Muscle of back (tissue), 11 donors: Measurements from ENCODE around the gene APC2. TPM values are rescaled to one million over a fixed set of nuclear protein-coding genes. Genes with fewer than 3 reads are reported as not detected.
"Not testable (repeated sequence)": the region's sequence is repeated elsewhere in the genome, so short reads cannot be mapped to it uniquely, and the experiment has no call there.

Source experiments
- DNase-seq, 3 donors: peaks; one replicate each; pipeline versions ENCODE4 v3.0.0 to v3.0.0-alpha.2; 2013
- polyA plus RNA-seq, 10 donors: library from polyadenylated mRNA; unstranded; fragments of 120-200 nt; gene quantifications; one replicate each; pipeline ENCODE4 v1.2.1, GENCODE V29; 2013; ENCODE audit not compliant: insufficient read length in 10 of 10

The APC2 gene
- polyA plus RNA-seq, 10 donors: 0.47 to 1.2 (median 0.82) TPM

GRCh38 chr19:1428738-1429391, 21.1 kb upstream of the APC2 start:
- DNase-seq: no peak

DNA sequence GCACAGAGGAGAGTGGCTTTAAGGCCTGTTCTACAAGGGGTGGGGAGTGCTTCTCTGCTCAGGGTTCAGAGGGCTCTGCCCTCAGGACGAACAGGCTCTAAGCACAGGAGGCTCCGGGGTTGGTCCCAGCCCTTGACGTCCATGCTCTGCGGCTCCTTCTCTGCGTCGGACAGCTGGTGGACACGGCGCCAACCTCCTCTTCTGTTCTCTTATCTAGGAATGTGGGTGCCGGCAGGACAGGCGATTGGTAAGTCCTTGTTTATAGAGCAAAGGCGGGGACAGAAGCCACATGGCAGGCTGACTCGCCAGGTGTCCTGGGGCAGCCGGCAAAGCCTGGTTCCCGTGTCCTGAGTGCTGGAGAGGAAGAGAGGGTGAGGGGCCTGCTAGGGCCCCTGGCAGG, 20.2 kb upstream of the APC2 start:
- DNase-seq: no peak

GRCh38 chr19:1430246-1430645, 19.7 kb upstream of the APC2 start:
- no peak for DNase-seq

DNA sequence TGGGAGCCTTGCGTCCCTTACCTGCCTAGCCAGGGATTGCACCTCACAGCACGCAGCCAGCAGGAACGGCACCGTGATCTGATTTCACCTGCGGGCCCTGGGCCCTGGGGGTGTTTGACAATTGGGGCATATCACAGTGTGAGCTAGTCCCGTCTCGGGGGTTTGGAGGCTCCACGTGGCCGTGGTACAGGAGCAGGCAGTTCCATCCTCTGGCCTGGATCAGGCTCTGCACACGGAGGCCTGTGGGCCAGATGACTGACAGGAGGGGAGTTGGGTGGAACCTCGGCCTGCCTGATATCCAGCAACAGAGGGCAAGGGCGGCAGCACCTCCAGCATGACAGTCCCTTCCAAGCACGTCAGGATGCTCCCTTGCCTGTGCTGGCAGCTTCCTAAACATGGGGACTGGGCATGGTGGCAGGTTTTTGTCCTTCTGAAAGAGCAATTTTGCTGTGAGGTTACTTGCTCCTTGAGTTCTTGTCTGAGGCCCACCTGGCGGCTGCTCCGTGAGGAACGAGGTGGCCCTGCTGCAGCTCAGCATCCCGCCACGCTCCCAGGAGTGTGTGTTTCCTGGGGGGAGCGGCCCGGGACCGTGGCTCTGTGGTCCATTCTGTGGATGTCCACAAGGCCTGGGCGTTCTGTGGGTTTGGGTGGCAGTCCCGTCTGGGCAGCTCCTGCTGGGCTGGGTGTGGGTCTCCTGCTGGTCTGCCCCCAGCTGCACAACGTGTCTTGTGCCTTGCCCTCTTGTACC, 18.0 kb upstream of the APC2 start:
- no peak for DNase-seq

DNA sequence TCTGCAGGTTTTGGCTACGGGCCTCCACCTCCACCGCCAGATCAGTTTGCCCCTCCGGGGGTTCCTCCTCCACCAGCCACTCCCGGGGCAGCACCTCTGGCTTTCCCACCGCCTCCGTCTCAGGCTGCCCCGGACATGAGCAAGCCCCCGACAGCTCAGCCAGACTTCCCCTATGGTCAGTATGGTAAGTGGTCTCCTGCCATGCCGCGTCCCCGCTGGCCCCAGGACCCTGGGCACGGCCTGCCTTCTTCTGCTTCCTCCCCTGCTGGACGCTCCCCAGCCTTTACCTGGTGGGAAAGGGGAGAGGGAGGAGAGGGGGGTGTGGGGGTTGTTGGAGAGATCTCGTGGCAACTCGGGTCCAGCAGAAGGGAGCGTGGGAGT, 17.4 kb upstream of the APC2 start:
- no peak for DNase-seq

DNA sequence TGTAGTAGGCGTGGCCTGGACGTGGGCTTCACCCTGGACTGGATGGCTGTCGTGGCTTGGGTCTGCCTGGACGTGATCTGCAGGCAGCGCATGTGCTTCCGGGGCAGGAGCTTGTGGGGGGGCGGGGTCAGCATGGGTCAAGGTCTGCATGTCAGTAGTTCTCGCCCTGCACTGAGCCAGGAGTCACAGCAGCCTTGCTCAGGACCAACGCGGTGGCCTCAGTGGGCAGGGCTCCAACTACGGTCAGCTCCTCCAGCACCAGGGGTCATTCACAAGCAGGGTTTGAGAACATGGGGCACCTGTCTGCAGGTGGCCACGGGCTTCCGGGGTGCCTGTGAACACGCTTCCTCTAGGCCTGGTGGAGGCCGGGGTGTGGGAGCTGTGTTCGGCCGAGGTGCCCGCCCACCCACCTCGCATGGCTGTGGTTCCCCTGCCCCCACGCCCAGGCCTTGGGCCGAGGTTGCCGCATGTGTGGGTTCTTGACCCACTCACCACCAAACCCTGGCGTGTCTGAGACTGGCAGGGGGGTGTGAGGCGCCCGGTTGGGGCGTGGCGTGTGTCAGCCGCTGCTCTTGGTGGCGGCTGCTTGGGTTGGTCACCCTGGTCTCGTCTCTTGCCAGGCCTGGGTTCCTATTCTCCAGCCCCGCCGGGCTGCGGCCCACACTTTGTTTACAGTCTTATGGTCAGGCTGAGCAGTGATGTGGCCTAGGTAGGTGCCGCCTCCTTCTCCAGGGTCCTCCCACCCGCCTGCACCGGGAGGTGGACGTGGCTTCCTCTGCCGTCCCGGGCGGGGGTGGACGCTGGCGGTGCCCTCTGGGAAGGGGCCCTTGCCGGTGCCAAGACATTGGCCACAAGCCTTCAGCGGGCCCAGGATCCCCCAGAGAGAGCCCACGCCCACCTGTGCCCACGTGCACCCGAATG, 16.5 kb upstream of the APC2 start:
- DNase-seq: no peak

DNA sequence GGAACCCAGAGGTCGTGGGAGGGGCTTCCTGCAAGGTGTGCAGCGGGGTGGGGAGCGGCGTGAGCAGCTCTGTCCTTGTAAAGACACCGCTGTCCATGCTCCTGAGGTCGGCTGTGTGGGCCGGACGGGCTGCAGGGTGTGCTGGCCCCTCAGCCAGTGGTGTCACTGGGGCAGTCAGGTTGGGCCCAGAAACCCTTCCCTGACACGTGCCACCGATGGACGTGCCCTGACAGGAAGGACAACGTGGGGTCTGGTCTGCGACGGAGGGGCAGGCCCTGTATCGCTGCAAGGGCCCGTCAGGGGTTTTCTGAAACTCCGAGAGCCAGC, 15.9 kb upstream of the APC2 start:
- DNase-seq: no peak

DNA sequence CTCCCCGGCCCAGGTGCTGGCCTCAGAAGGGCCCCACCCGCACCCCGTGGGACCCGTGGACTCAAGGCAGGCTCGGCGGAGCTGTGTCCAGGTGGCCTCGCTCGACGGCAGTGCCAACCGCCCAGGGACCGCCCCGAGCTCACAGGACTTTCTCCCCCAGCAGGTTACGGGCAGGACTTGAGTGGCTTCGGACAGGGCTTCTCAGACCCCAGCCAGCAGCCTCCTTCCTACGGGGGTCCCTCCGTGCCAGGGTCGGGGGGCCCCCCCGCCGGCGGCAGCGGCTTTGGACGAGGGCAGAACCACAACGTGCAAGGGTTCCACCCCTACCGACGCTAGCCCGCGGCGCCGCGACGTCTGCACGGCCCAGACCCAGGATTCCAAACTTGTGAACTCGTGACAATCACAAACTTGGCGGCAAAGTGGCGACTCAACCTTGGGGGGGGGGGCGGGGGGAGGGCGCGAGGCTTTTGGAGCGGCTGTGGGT, 15.3 kb upstream of the APC2 start:
- DNase-seq: no peak

- DNase-seq: no peak
These were observed 14.4 kb upstream of the APC2 start for GRCh38 chr19:1435378-1435989.

GRCh38 chr19:1437609-1438008, 12.3 kb upstream of the APC2 start:
- no peak for DNase-seq

DNA sequence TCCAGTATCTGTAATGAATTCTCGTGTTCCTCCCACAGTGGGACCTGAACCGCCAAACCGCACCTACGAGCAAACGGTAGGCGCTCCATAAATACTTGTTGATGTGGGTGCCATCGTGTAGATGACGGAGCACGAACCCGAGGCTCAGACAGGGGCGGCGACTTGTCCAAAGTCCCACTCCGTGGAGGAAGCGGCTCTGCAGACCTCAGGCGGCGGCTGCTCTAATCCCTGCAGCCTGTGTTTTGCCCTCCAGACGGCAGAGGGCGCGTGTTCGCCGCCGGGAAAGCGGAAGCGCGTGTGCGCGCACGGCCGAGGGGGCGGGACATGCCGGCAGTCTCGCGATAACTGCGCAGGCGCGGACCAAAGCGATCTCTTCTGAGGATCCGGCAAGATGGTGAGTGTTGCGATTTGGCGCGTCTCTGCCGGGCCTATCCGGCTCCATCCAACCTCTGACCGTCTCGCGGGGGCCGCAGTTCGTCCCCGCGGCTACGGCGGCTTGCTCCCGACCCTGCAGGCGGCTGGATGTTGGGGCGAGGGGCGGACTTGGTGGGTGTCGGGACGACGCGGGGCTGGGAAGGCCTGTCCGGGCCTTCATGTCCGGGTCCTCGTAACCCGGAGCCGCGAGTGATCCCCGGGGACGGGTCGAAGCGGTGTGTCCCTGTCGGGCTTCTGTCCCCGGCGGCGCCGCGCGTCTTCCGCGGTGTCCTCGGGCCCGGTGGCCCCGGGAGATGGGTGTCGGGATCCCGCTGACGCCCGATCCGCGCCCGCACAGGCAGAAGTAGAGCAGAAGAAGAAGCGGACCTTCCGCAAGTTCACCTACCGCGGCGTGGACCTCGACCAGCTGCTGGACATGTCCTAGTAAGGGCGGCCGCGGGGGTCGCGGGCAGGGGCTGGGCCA, 11.6 kb upstream of the APC2 start, which contains the start of gene RPS15:
TSS of gene RPS15 (plus strand) at position 362 of the 898 bp plus-strand sequence. CDS start at position 392, 30 bp downstream.
- peak; percentile 95 to 99 (median 98) for DNase-seq

DNA sequence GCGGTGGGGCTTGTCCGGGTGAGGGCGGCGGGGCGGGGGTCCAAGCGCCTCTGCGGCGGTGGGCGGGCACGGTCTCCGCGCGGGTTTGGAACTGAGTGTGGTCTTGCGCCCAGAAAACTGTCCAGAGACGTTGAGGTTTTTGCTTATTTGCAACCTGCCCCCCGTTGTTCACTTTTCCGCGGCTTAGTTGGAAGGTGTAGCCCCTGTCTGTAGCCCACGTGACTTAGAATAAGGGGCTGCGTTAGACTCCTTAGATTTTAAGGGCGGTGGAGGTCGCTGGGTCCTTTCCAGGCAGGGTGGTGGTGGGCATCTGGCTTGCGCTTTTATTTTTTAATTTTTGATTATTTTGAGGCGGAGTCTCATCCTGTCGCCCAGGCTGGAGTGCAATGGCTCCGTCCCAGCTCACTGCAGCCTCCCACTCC, 11.0 kb upstream of the APC2 start:
- no peak for DNase-seq

DNA sequence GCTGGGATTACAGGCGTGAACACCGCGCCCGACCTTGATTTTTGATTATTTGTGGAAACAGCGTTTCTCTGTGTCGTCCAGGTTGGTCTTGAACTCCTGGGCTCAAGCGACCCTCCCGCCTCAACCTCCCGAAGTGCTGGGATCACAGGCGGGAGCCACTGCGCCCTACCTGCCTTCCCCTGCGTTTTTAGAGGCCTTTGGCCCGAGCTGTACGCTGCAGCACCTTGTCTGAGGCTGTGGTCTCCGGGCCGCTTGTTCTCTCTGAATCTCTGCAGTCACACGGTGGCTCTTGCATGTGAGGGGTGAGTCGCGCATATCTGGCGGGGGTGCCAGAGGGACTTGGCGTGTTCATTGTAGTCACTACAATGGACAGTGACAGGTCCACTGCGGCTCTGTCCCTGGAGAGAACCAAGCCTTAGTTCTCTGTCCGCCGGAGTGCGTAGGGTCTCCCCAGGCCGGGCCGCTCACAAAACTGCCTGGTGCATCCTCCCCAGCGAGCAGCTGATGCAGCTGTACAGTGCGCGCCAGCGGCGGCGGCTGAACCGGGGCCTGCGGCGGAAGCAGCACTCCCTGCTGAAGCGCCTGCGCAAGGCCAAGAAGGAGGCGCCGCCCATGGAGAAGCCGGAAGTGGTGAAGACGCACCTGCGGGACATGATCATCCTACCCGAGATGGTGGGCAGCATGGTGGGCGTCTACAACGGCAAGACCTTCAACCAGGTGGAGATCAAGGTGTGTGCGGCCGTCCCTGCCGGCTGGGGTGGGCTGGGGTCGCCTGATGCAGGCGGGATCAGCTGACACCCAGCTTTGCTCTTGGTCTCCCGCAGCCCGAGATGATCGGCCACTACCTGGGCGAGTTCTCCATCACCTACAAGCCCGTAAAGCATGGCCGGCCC, 10.2 kb upstream of the APC2 start:
- not testable (repeated sequence) for DNase-seq

DNA sequence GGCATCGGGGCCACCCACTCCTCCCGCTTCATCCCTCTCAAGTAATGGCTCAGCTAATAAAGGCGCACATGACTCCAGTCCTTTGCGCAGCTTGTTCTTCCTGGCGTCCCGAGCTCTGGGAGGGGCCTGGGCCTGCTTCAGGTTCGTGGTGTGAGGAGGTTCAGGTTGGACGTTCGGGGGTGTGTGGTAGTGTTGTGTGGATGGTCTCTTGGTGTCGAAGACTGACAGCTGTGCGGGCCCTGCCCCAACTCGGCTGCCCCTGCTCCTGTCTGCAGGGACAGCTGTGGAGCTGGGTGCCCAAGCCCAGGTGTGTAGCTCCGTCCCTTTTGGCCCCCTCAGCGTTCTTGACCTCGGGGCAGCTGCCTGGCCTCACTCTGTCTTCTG, 9.5 kb upstream of the APC2 start:
- DNase-seq: no peak

DNA sequence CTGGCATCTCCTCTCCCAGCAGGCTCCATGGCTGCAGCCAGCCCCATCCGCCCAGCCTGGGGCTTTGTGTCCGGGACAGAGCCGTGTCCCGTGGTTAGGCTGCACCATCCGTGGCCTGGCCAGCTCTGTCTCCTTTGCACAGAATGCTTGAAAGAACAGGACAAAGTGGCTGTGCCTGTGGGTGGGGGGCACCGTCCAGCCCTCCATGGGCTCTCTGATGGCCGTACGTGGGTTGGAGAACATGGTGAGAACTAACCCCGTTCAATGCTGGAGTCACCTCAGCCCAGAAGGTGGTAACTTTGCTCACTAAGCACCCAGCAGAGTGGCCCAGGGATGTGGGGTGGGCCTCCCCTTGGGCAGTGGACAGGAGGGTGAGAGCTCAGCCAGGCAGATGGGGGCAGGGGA, 8.9 kb upstream of the APC2 start:
- DNase-seq: no peak

GRCh38 chr19:1441677-1442438, 8.1 kb upstream of the APC2 start:
- DNase-seq: no peak

DNA sequence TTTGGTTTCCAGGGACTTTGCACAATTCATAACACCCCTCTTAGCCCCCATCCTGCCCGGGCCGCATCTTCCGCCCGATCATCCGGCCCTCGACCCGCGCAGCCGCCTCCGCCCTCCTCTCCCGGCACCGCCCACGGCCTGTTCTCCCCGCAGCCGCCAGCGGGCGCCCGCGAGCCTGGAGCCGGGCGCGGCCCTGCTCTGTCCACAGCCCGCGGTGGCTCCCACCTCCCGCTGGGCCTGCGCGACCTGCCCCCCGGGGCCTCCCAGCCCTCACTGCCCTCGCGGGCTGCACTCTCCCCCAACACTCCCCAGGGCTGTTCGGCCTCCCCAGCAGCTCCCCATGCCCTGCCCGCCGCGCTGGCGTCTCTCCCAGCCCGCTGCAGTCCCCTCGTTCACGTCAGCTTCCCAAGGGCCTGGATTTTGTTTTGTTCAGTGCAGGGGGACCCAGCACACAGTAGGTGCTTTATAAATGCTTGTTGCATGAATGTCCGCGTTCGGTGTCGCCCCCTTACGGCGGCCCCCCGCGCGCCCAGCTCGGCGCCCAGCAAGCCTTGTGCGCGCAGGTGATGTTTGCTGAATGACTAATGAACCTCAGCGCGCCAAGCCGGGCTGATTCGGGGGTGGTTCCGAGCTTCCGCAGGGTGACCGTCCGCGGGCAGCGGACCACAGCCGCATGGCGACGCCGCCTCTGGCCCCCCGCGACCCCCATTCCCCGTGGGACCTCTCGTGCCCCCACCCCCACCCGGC, 4.6 kb upstream of the APC2 start:
- peak; percentile 39 to 88 (median 67) for DNase-seq
